DND-41 (cell line): ENCODE measurements around the gene DCUN1D3.

Source experiments
- ATAC-seq: fragments of 200-7000 bp; cut with Tn5 transposase; 3 replicates; pipeline ENCODE4 v1.9.1; 2021; ENCODE audit warnings: low read depth; ENCODE audit not compliant: insufficient read depth
- DNase-seq: peaks from one replicate; pipeline ENCODE4 v3.0.0-alpha.2; 2020
- H2AFZ ChIP-seq: 2 replicates; pipeline ENCODE4 v1.6.0; 2012; ENCODE audit warnings: low read depth, low read length
- H3K27ac ChIP-seq: 2 replicates; pipeline ENCODE4 v1.5.1; 2012; ENCODE audit warnings: low read length, inconsistent platforms
- H3K27me3 ChIP-seq: fragments of 200-600 bp; sonication (generic); 2 replicates; pipeline ENCODE4 v1.6.0; 2012; ENCODE audit warnings: low read length, mild to moderate bottlenecking, inconsistent platforms; ENCODE audit not compliant: insufficient read depth, poor library complexity
- H3K36me3 ChIP-seq: 2 replicates; pipeline ENCODE4 v1.5.1; 2012; ENCODE audit warnings: low read length, inconsistent platforms; ENCODE audit not compliant: insufficient read depth
- H3K4me1 ChIP-seq: 2 replicates; pipeline ENCODE4 v1.5.1; 2012; ENCODE audit warnings: mild to moderate bottlenecking, low read length; ENCODE audit not compliant: insufficient read depth
- H3K4me2 ChIP-seq: 2 replicates; pipeline ENCODE4 v1.6.0; 2012; ENCODE audit warnings: mild to moderate bottlenecking, moderate library complexity, low read length, inconsistent platforms; ENCODE audit not compliant: insufficient read depth
- H3K4me3 ChIP-seq, 2 experiments: fragments of 200-600 bp in 1 of 2; shearing (Covaris generic) in 1 of 2; 2 replicates each; pipeline ENCODE4 v1.5.1; 2012 to 2016; ENCODE audit warnings: inconsistent platforms in 2 of 2, low read length in 2 of 2, mild to moderate bottlenecking in 2 of 2, low read depth in 1 of 2, moderate library complexity in 1 of 2
- H3K79me2 ChIP-seq: 2 replicates; pipeline ENCODE4 v1.6.0; 2012; ENCODE audit warnings: low read length, inconsistent platforms; ENCODE audit not compliant: insufficient read depth
- H3K9ac ChIP-seq: 2 replicates; pipeline ENCODE4 v1.6.0; 2012; ENCODE audit warnings: low read depth, mild to moderate bottlenecking, inconsistent platforms, low read length, moderate library complexity
- H3K9me3 ChIP-seq: 2 replicates; pipeline ENCODE4 v1.5.1; 2012; ENCODE audit warnings: low read length, moderate library complexity, mild to moderate bottlenecking, inconsistent platforms; ENCODE audit not compliant: insufficient read depth, severe bottlenecking
- H4K20me1 ChIP-seq: 2 replicates; pipeline ENCODE4 v1.6.0; 2012; ENCODE audit warnings: low read length; ENCODE audit not compliant: insufficient read depth
- CTCF ChIP-seq: IDR thresholded peaks from 2 replicates; pipeline ENCODE4 v1.5.1; 2012; ENCODE audit warnings: borderline replicate concordance, low read length, moderate library complexity, mild to moderate bottlenecking; ENCODE audit not compliant: poor library complexity, severe bottlenecking; ENCODE audit errors: extremely low read depth
- EZH2 ChIP-seq: IDR thresholded peaks from 3 replicates; pipeline ENCODE4 v1.6.1; 2012; ENCODE audit warnings: borderline replicate concordance, low read depth, mild to moderate bottlenecking, moderate library complexity, low read length, inconsistent platforms; ENCODE audit not compliant: severe bottlenecking

The DCUN1D3 gene

GRCh38 chr16:20905576-20905975, 5.4 kb upstream of the DCUN1D3 start:
- peaks cover 43% of the 10 kb centered on the region for H3K4me1 ChIP-seq
- H3K27me3 ChIP-seq = no peaks in the 10 kb centered on the region
- no peak for TF ChIP-seq CTCF
- no peak for TF ChIP-seq EZH2
- H3K9me3 ChIP-seq = no peaks in the 10 kb centered on the region
- H3K4me2 ChIP-seq = no peak overlapping the region
- 0 out of 2 replicates have a peak, but pooled peaks cover 4% of the 10 kb centered on the region for H4K20me1 ChIP-seq
- H3K4me3 ChIP-seq = no peak overlapping the region
- H2AFZ ChIP-seq = no peak overlapping the region
- H3K36me3 ChIP-seq = no peaks in the 10 kb centered on the region
- peaks cover 10% of the 10 kb centered on the region for H3K79me2 ChIP-seq
- DNase-seq (no peak), ATAC-seq (no peak)
- H3K9ac ChIP-seq = no peak overlapping the region
- H3K27ac ChIP-seq = no peak overlapping the region

- peaks cover 44% of the 10 kb centered on the region for H3K4me1 ChIP-seq
- no peak overlapping the region for H3K9ac ChIP-seq
- DNase-seq = peak; percentile 42
- no peaks in the 10 kb centered on the region for H3K27me3 ChIP-seq
- TF ChIP-seq CTCF = no peak
- H2AFZ ChIP-seq = no peak overlapping the region
- H3K36me3 ChIP-seq = no peaks in the 10 kb centered on the region; the same call in 1 of the 2 replicates
- H3K79me2 ChIP-seq = peaks cover 12% of the 10 kb centered on the region
- no peak for ATAC-seq
- H4K20me1 ChIP-seq = 0 out of 2 replicates have a peak, but pooled peaks cover 4% of the 10 kb centered on the region
- peak overlapping the region; percentile 5; the same call in 1 of the 2 replicates for H3K27ac ChIP-seq
- no peak overlapping the region for H3K4me3 ChIP-seq
- H3K9me3 ChIP-seq = no peaks in the 10 kb centered on the region
- no peak overlapping the region for H3K4me2 ChIP-seq
Observed at GRCh38 chr16:20904507-20905081, 4.4 kb upstream of the DCUN1D3 start.

- no peak overlapping the region for H2AFZ ChIP-seq
- DNase-seq (no peak), ATAC-seq (no peak)
- H3K79me2 ChIP-seq = peaks cover 18% of the 10 kb centered on the region
- TF ChIP-seq EZH2 (no peak), CTCF (no peak)
- H3K4me3 ChIP-seq = no peak overlapping the region
- peaks cover 50% of the 10 kb centered on the region for H3K4me1 ChIP-seq
- H3K4me2 ChIP-seq = peak overlapping the region; percentile 33; the same call in 1 of the 2 replicates
- H4K20me1 ChIP-seq = 0 out of 2 replicates have a peak, but pooled peaks cover 4% of the 10 kb centered on the region
- no peaks in the 10 kb centered on the region; the same call in 1 of the 2 replicates for H3K36me3 ChIP-seq
- H3K27ac ChIP-seq = peak overlapping the region; percentile 25
- H3K9ac ChIP-seq = no peak overlapping the region
- no peaks in the 10 kb centered on the region for H3K27me3 ChIP-seq
- H3K9me3 ChIP-seq = no peaks in the 10 kb centered on the region
Observed at GRCh38 chr16:20903899-20904506, 3.8 kb upstream of the DCUN1D3 start.
